Endothelial cell of umbilical vein (primary cell): Measurements from ENCODE around the gene TYROBP. TPM values are rescaled to one million over a fixed set of nuclear protein-coding genes. Genes with fewer than 3 reads are reported as not detected.

Source experiments
- BruUV-seq: library from RNA; stranded (reverse); fragments of 400-500 nt; replicated peaks from 2 replicates; lab custom pipeline; 2021; lab: Mats Ljungman, UMichigan
- CTCF ChIA-PET: fragments of 300-600, 350-600 bp; sonication (Branson Sonifier 250); formaldehyde crosslinking; loops from one replicate; lab custom pipeline; 2021; ENCODE audit warnings: antibody characterized with exemption, inconsistent platforms; lab: Charles Lee
- POLR2A ChIA-PET: fragments of 300-600, 350-600 bp; sonication (Branson Sonifier 250); formaldehyde crosslinking; loops from one replicate; lab custom pipeline; 2021; ENCODE audit warnings: antibody characterized with exemption, inconsistent platforms; lab: Charles Lee
- DNase-seq: peaks from one replicate; pipeline ENCODE4 v3.0.0-alpha.2; 2011; ENCODE audit warnings: low read depth, low spot score
- FAIRE-seq: peaks from 2 replicates; lab custom pipeline; 2011; peaks lifted over from hg19 to GRCh38; lab: Jason Lieb, UNC
- H2AFZ ChIP-seq: 2 replicates; pipeline ENCODE4 v1.6.0; 2012; ENCODE audit warnings: low read depth, low read length, control low read depth, inconsistent platforms
- H3K27ac ChIP-seq: 2 replicates; pipeline ENCODE4 v1.5.1; 2011; ENCODE audit warnings: low read depth, mild to moderate bottlenecking, control low read depth, low read length, moderate library complexity; ENCODE audit not compliant: insufficient read depth
- H3K27me3 ChIP-seq, 2 experiments: 2 replicates each; pipeline versions ENCODE4 v1.6.0 to v1.6.1; 2011; ENCODE audit warnings: low read length in 2 of 2, mixed read lengths in 1 of 2; ENCODE audit not compliant: control insufficient read depth in 2 of 2, insufficient read depth in 2 of 2
- H3K36me3 ChIP-seq, 2 experiments: 2 replicates in 1 of 2; 3 replicates in 1 of 2; pipeline ENCODE4 v1.5.1; 2011; ENCODE audit warnings: low read length in 2 of 2, mild to moderate bottlenecking in 1 of 2, moderate library complexity in 1 of 2; ENCODE audit not compliant: control insufficient read depth in 2 of 2, insufficient read depth in 2 of 2; ENCODE audit errors: extremely low read depth in 1 of 2
- H3K4me1 ChIP-seq: 3 replicates; pipeline ENCODE4 v1.5.1; 2011; ENCODE audit warnings: mild to moderate bottlenecking, low read length; ENCODE audit not compliant: control insufficient read depth, insufficient read depth; ENCODE audit errors: extremely low read depth
- H3K4me2 ChIP-seq: 2 replicates; pipeline ENCODE4 v1.6.1; 2011; ENCODE audit warnings: low read length, control low read depth, mixed read lengths; ENCODE audit not compliant: insufficient read depth
- H3K4me3 ChIP-seq, 3 experiments: fragments of 200-600 bp in 1 of 3; sonication (generic), shearing (Covaris generic) in 1 of 3; replicated peaks in 1 of 3; 2 replicates each; pipeline ENCODE4 v1.5.1; 2011 to 2016; ENCODE audit warnings: control low read depth in 3 of 3, low read length in 3 of 3, mild to moderate bottlenecking in 2 of 3, inconsistent platforms in 1 of 3, low read depth in 1 of 3, moderate library complexity in 1 of 3; ENCODE audit not compliant: insufficient read depth in 1 of 3
- H3K79me2 ChIP-seq: 2 replicates; pipeline ENCODE4 v1.6.0; 2012; ENCODE audit warnings: low read length, inconsistent platforms; ENCODE audit not compliant: control insufficient read depth, insufficient read depth
- H3K9ac ChIP-seq: replicated peaks from 2 replicates; pipeline ENCODE3; 2011; ENCODE audit warnings: low read length, control low read depth; ENCODE audit not compliant: insufficient read depth; ENCODE audit errors: extremely low read depth
- H3K9me1 ChIP-seq: replicated peaks from 3 replicates; pipeline ENCODE4 v1.6.0; 2011; ENCODE audit warnings: mild to moderate bottlenecking, low read length; ENCODE audit not compliant: control insufficient read depth, insufficient read depth; ENCODE audit errors: extremely low read depth
- H3K9me3 ChIP-seq: replicated peaks from 2 replicates; pipeline ENCODE4 v1.5.1; 2012; ENCODE audit warnings: low read length, inconsistent platforms; ENCODE audit not compliant: control insufficient read depth, insufficient read depth
- H4K20me1 ChIP-seq: replicated peaks from 2 replicates; pipeline ENCODE3; 2011; ENCODE audit warnings: mild to moderate bottlenecking, low read length; ENCODE audit not compliant: control insufficient read depth, insufficient read depth; ENCODE audit errors: extremely low read depth
- EZH2 ChIP-seq: IDR thresholded peaks from 2 replicates; pipeline ENCODE4 v1.6.1; 2012; ENCODE audit warnings: borderline replicate concordance, low read depth, mild to moderate bottlenecking, moderate library complexity, low read length, inconsistent platforms; ENCODE audit not compliant: severe bottlenecking
- FOS ChIP-seq: IDR thresholded peaks from 2 replicates; pipeline ENCODE4 v1.6.1; 2011; ENCODE audit warnings: mild to moderate bottlenecking, low read length, moderate library complexity, borderline replicate concordance; ENCODE audit not compliant: insufficient read depth
- GATA2 ChIP-seq: IDR thresholded peaks from 2 replicates; pipeline ENCODE4 v1.7.0; 2011; ENCODE audit warnings: low read depth, mild to moderate bottlenecking, moderate library complexity, mixed read lengths, low read length; ENCODE audit not compliant: insufficient read length, insufficient read depth
- JUN ChIP-seq: IDR thresholded peaks from 2 replicates; pipeline ENCODE4 v1.6.1; 2011; ENCODE audit warnings: borderline replicate concordance, low read depth; ENCODE audit not compliant: insufficient read length, insufficient read depth
- MAX ChIP-seq: IDR thresholded peaks from 2 replicates; pipeline ENCODE4 v1.6.1; 2011; ENCODE audit not compliant: insufficient read depth, insufficient read length
- MYC ChIP-seq: IDR thresholded peaks from one replicate; pipeline ENCODE4 v1.6.1; 2011; ENCODE audit warnings: mild to moderate bottlenecking, low read depth, low read length
- POLR2A ChIP-seq: IDR thresholded peaks from 2 replicates; pipeline ENCODE4 v1.6.1; 2012; ENCODE audit warnings: low read depth, mild to moderate bottlenecking, control low read depth, low read length
- POLR2AphosphoS5 ChIP-seq: IDR thresholded peaks from 2 replicates; pipeline ENCODE4 v1.6.1; 2012; ENCODE audit warnings: low read depth, mild to moderate bottlenecking, control low read depth, low read length, moderate library complexity; ENCODE audit not compliant: insufficient read depth
- dilution Hi-C: fragments of 300-500 bp; cut with MboI; formaldehyde crosslinking; loops from one replicate; pipeline ENCODE4 v1.15.0; 2019; ENCODE audit warnings: low sequenced_read_pairs; ENCODE audit not compliant: extremely low pct_ligation_motif_present
- intact Hi-C: fragments of 100-400 bp; cut with micrococcal nuclease; formaldehyde crosslinking; loops from one replicate; pipeline ENCODE4 v1.10.0; 2022
- polyA plus RNA-seq, 4 experiments: library from polyadenylated mRNA; depleted of rRNA in 3 of 4; stranded (reverse) in 3 of 4; unstranded in 1 of 4; fragments of >200 nt; gene quantifications; 2 replicates each; pipeline versions ENCODE4 v1.2.1 to v1.2.3, GENCODE V29; 2011 to 2012; ENCODE audit warnings: missing spikeins in 1 of 4
- total RNA-seq: library from RNA; stranded (reverse); gene quantifications from 2 replicates; pipeline ENCODE4 v1.2.3, GENCODE V29; 2021
- TF ChIP-seq, protein P1 (sequence below), 2 donors: IDR thresholded peaks; 1 replicate in 1 of 2; 2 replicates in 1 of 2; pipeline ENCODE4 v1.5.1; 2011; ENCODE audit warnings: low read length in 2 of 2, mild to moderate bottlenecking in 2 of 2, moderate library complexity in 2 of 2, control low read depth in 1 of 2, inconsistent platforms in 1 of 2, low read depth in 1 of 2; ENCODE audit not compliant: insufficient read depth in 1 of 2; ENCODE audit errors: extremely low read depth in 1 of 2

The TYROBP gene
- total and polyA plus RNA-seq, 2 donors (not counting 3 experiments of a cell fraction or from before 2014, with no cell fraction given), result not detected

DNA sequence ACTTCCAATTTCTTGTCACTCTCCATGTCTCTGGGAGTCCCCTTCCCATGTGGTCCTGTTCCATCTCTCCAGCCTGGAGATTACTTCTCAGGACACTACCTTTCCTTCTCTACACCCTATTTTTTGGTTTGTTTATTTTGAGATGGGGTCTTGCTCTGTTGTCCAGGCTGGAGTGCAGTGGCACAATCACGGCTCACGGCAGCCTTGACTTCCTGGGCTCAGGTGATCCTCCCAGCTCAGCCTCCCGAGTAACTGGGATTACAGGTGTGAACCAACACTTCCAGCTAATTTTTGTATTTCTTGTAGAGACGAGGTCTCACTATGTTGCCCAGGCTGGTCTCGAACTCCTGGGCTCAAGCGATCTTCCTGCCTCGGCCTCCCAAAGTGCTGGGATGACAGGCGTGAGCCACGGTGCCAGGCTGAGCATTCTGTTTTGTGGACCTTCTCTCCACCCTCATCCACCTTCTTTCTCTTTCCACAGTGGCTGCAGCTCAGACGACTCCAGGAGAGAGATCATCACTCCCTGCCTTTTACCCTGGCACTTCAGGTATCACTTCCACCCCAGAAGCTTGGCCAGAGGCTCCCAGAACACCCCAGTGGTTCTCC, 5.1 kb downstream of the TYROBP start:
- CTCF ChIA-PET, result no interaction called here
- Histone ChIP-seq H4K20me1 (no peaks in the 10 kb centered on the region), H3K79me2 (peaks cover 2% of the 10 kb centered on the region), H3K4me3 (no peak overlapping the region), H2AFZ (peak overlapping the region; percentile 80), H3K27me3 (peaks cover 0 to 6% of the 10 kb centered on the region in 2 experiments), H3K9me1 (no peaks in the 10 kb centered on the region), H3K27ac (no peak overlapping the region), H3K4me1 (peaks cover 16% of the 10 kb centered on the region), H3K4me2 (no peak overlapping the region), H3K9me3 (no peaks in the 10 kb centered on the region), H3K36me3 (no peaks in the 10 kb centered on the region), H3K9ac (no peak overlapping the region)
- FAIRE-seq (no peak), DNase-seq (no peak)
- TF ChIP-seq EZH2 (no peak), JUN (no peak), GATA2 (no peak), FOS (no peak), MYC (no peak), POLR2A (no peak), MAX (no peak), POLR2AphosphoS5 (no peak)
- TF ChIP-seq, protein P1, sequence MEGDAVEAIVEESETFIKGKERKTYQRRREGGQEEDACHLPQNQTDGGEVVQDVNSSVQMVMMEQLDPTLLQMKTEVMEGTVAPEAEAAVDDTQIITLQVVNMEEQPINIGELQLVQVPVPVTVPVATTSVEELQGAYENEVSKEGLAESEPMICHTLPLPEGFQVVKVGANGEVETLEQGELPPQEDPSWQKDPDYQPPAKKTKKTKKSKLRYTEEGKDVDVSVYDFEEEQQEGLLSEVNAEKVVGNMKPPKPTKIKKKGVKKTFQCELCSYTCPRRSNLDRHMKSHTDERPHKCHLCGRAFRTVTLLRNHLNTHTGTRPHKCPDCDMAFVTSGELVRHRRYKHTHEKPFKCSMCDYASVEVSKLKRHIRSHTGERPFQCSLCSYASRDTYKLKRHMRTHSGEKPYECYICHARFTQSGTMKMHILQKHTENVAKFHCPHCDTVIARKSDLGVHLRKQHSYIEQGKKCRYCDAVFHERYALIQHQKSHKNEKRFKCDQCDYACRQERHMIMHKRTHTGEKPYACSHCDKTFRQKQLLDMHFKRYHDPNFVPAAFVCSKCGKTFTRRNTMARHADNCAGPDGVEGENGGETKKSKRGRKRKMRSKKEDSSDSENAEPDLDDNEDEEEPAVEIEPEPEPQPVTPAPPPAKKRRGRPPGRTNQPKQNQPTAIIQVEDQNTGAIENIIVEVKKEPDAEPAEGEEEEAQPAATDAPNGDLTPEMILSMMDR (IDR thresholded peaks at IDR 0.05; ENCODE audit: extremely low read depth in 1 of 2, insufficient read depth in 1 of 2, low read depth in 1 of 2, low read length in 2 of 2), result no peak
- no TSS peak for BruUV-seq
- intact Hi-C loops (no loop called here), dilution Hi-C loops (no loop called here)
- POLR2A ChIA-PET, result no interaction called here
